Activated gamma-delta T cell treated with Interleukin-2 at 50 U/mL for 16 hours (primary cell): ENCODE results near the gene LMOD3.
A peak's percentile ranks its signal among the peaks of the same experiment; 100 is the strongest.

Experiments used
- DNase-seq: peaks from one replicate; pipeline ENCODE4 v3.0.0-alpha.2; 2020

LMOD3 gene

GRCh38 chr3:69122403-69122802 is at the start of gene LMOD3:
TSS of gene LMOD3 (minus strand) at chr3:69122595. CDS start at chr3:69122386, 209 bp downstream.
- no peak for DNase-seq

- no peak for DNase-seq
These were observed 49.7 kb upstream of the LMOD3 start for GRCh38 chr3:69172058-69172457.

GRCh38 chr3:69166446-69166845 is 44.1 kb upstream of the LMOD3 start:
- DNase-seq, result no peak

- no peak for DNase-seq
These were observed 43.3 kb upstream of the LMOD3 start for GRCh38 chr3:69165744-69166143.

GRCh38 chr3:69164296-69164695 is 41.9 kb upstream of the LMOD3 start:
- DNase-seq, result no peak

- DNase-seq, result no peak
These were observed 40.0 kb upstream of the LMOD3 start for GRCh38 chr3:69162308-69162980.

GRCh38 chr3:69161587-69162307 is 39.4 kb upstream of the LMOD3 start:
- peak; percentile 13 for DNase-seq

GRCh38 chr3:69160525-69160924 is 38.1 kb upstream of the LMOD3 start:
- no peak for DNase-seq

GRCh38 chr3:69160107-69160506 is 37.7 kb upstream of the LMOD3 start:
- DNase-seq, result no peak

GRCh38 chr3:69149586-69149985 is 27.2 kb upstream of the LMOD3 start:
- no peak for DNase-seq

GRCh38 chr3:69145688-69146087 is 23.3 kb upstream of the LMOD3 start:
- no peak for DNase-seq

GRCh38 chr3:69144631-69145245 is 22.3 kb upstream of the LMOD3 start:
- DNase-seq, result no peak

- no peak for DNase-seq
These were observed 21.2 kb upstream of the LMOD3 start for GRCh38 chr3:69143612-69144011.

- DNase-seq, result no peak
These were observed 20.5 kb upstream of the LMOD3 start for GRCh38 chr3:69142797-69143454.

GRCh38 chr3:69142090-69142489 is 19.7 kb upstream of the LMOD3 start:
- DNase-seq, result no peak

- no peak for DNase-seq
These were observed 18.9 kb upstream of the LMOD3 start for GRCh38 chr3:69141313-69141712.

GRCh38 chr3:69137412-69137811 is 15.0 kb upstream of the LMOD3 start:
- DNase-seq, result no peak

- DNase-seq, result no peak
These were observed 14.6 kb upstream of the LMOD3 start for GRCh38 chr3:69137005-69137404.

GRCh38 chr3:69130689-69131088 is 8.3 kb upstream of the LMOD3 start:
- DNase-seq, result no peak

- no peak for DNase-seq
These were observed 7.1 kb upstream of the LMOD3 start for GRCh38 chr3:69129531-69129930.

GRCh38 chr3:69128509-69128908 is 6.1 kb upstream of the LMOD3 start:
- DNase-seq, result no peak

- no peak for DNase-seq
These were observed 4.6 kb upstream of the LMOD3 start for GRCh38 chr3:69126999-69127398.

GRCh38 chr3:69126216-69126615 is 3.8 kb upstream of the LMOD3 start:
- DNase-seq, result no peak

GRCh38 chr3:69121950-69122349 is 445 bp downstream of the LMOD3 start:
- no peak for DNase-seq
